ENCODE results near the gene ATF3.
"Not testable (repeated sequence)": the region's sequence is repeated elsewhere in the genome, so short reads cannot be mapped to it uniquely, and the experiment has no call there.

The ATF3 gene

DNA sequence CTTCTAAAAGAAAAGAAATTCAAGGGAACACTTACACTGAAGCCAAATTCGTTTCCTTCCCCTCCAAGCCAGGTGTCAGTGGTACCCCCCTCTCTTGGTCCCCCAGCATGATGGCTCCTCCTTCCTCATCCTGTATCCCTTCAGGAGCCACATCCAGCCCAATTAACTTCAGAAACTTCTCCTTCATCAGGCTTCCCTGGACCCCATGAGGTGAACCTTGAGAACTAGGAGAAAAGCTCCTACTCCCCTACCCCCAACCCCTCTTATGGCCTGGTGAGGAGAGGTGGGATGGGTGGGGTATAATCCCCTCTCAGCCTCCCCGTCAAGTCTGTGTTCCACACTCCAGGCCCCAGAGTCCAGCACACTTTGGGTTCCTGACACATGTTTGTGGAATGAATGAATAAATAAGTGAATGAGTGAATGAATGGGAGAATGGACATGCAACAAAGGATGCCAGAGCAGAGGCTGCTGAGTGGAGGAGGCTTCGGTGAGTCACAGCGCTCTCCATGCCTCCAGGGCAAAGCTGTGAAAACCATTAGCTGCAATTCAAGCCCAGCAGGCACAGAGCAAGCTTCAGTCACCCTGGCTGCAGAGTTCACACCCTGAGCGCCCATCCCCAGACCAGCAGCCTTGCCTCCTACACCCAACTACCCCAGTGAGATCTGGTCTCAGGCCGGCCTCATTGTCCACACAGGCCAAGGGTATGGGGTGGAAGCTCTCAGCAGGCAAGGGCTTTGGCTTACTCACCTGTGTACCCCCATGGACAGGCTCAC lies 47.3 kb downstream of the ATF3 start:
- DNase-seq = no peak

DNA sequence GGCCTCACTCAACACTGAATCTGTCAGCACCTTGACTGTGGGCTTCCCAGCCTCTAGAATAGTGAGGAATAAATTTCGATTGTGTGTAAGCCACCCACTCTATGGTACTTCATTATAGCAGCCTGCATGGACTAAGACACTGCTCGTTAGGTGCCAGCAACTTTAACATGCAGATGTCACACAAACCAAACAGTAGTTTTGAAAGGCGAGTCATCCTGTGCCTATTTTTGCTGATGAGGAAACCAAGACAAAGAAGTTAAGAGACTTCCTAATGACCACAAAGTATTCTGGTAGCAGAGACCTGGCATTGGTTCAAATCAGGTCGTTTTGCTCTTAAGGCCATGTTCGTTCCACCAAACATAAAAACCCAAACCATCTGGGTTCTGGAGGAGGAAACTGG lies 48.2 kb downstream of the ATF3 start:
- no peak for DNase-seq

- DNase-seq = not testable (repeated sequence)
These were observed 49.7 kb downstream of the ATF3 start for GRCh38 chr1:212658250-212658649.

DNA sequence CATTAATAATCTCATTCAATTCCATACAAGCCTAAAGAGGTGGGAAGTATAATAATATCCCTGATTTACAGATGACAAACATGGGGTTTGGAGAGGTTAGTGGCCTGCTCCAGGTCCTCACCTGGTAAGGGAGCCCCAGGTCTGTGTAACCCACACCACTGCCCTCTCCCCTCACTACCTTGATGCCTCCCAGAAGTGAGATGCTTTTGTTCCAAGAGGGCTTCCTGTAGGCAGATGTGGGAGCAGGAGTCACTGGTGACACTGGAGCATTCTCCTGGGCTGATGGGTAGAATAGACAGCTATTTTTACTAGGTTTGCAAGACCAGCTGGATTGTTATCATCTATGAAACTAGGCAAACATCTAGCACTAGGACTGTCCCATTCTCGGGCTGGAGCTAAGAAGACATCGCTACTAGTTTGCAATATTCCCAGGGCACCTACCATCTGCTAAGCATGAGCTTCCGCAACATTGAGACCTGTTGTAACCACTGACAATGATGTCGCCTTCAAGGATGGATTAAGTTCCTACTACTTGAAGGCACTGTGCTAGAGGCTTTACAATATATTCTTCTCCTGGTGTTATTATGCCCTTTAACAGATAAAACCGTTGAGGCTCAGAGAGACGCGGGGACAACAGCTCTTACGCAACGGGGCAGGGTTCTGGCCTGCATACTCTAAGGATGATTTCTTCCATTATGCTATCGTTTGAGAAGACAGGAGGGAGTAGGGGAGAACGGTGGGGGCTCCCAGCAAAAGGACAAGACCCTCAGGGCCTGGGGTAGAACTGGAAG lies 56.0 kb downstream of the ATF3 start:
- no peak for DNase-seq

- DNase-seq = peak; percentile 87
These were observed 56.9 kb downstream of the ATF3 start for GRCh38 chr1:212665241-212666115.

DNA sequence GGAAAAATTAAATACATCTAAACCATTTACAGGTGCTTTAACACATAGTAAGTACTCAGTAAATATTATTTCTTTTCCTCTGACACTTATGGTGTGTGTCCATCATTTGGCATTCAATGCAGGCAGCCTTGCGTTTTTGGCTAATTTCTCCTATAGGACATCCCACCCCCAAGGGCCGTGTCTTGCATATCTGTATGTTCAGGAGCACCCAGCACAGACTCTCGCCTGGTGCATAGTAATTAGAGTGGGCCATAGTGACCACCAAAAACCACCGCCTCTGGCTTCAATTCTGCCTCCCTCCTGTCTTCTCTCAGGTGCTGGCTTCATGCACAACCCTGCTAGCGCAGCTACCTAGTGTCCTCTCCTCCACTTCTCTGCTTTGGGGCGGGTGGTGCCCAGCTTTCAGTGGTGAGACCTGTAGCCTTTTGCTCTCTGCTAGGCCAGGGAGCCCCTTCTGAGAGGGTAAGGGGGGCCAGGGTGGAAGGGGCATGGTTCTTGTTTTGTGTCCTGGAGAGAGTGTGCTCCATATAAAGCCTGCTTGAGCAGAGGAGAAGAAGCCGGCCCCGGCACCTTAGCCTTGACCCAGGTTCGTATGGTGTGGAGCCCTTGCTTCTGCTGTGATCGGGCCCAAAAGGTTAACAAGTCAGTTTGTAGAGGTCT lies 57.7 kb downstream of the ATF3 start:
- no peak for DNase-seq

DNA sequence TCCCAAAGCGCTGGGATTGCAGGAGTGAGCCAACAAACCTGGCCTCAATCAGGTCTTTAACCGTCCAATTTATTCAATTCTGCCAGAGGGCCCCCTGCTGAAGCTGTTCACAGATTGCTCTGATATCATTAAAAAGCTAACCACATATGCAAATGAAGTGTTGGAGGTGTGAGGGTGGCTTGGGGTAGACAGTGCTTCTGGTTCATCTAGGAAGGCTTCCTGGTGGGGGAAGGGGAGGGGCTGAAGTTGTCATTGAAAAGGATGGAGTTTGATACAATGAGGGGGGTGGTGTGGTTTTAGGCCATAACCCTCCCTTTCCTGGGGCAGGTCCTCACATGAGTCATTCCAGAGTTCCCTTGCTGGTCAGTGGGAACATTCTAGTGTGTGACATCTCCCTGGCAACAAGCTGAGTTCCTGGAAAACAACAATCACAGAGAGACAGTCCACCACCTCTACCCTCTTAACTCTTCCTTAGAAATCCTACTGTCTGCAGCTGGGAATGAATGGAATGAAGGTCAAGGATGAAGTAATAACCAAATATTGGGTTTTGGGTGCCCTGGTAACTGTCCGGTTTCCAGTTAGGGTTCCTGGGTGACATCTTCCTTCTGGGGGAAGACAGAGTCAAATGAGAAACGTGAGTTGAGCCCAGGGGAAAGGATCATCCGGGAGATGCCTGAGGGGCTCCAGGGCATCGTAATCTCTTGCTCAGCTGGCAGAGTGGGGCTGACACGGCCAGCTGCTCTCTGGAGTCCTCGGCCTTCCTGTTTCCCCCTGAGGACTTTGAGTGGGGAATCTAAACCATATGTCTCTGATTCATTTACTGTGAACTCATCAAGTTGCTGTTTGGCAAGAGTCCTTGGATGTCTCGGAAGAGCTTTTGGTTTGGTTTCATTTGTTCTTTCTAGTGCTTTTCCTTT lies 58.9 kb downstream of the ATF3 start:
- peak; percentile 93 for DNase-seq

DNA sequence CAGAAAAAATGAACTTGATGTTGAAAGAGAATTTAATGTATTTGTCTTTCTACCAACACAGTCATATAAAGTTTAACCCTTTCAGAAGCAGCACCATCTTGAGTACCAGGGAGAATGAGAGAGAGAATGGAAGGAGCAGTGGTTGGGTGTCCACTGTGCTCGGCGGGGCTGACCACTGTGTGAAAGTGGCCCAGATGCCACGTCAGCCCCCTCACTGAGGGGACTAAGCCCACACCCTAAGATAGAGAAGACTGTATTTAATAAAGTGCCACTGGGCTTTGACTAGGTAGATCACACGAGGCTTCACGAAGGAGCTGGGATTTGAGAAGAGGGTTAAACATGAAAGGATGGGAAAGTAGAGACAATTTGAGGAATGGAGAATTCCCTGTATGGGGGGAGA lies 59.9 kb downstream of the ATF3 start:
- DNase-seq = no peak

DNA sequence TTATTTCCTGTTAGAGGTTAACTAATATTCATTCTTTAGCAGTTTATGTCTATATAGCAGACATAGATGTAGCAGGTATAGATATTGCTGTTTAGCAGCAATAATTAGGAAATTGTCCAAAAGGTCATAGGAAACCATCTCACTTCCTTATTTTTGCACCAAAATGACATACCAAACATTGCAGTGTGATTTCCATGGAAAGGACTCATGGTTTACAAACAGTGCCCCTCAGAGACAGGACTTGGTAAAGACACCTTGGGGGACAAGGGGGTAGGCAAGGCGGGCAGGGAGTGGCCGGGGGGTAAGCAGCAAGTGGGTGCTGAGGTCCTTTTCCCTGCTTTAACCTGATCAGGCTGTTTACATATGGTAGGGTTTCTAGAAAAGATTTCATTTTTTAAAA lies 60.5 kb downstream of the ATF3 start:
- peak; percentile 87 for DNase-seq

- no peak for DNase-seq
These were observed 61.0 kb downstream of the ATF3 start for GRCh38 chr1:212669600-212669999.

DNA sequence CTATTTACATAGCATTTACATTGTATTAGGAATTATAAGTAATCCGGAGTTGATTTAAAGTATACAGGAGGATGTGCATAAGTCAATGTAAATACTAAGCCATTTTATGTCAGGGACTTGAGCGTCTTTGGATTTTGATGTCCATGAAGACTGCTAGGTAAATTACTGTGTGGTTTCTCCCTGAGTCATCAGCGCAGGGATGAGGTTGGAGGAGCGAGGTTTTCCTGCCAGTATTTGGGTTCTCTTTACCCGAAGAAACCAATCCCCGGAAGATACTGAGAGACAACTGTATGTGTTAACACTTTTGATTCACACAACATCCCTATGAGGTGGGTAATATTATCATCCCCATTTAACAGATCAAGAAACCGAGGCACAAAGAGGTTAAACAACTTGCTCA lies 61.7 kb downstream of the ATF3 start:
- no peak for DNase-seq
